ENCODE measurements around the gene KRT72. TPM values are rescaled to one million over a fixed set of nuclear protein-coding genes. Genes with fewer than 3 reads are reported as not detected.

Gene KRT72
- total and polyA plus RNA-seq, 2 experiments from 2014 or later = not detected

GRCh38 chr12:52578469-52578868, 22.8 kb downstream of the KRT72 start (continued):
- TF ChIP-seq ZNF462 (CRISPR knock-in tag; IDR thresholded peaks at IDR 0.05) (no peak), ETS1 (IDR thresholded peaks at IDR 0.05) (no peak), EZH2phosphoT487 (IDR thresholded peaks at IDR 0.05; ENCODE audit: unreplicated experiment) (no peak)

GRCh38 chr12:52577316-52577715, 23.9 kb downstream of the KRT72 start:
- no peaks in the 10 kb centered on the region for H3K9me3 Mint-ChIP-seq
- no peaks in the 10 kb centered on the region for H3K4me1 Mint-ChIP-seq
- no peak for DNase-seq (ENCODE audit: low spot score)
- Histone ChIP-seq H3K36me3 (ENCODE audit: insufficient read depth) (no peaks in the 10 kb centered on the region), H3K9me2 (ENCODE audit: insufficient read depth) (no peaks in the 10 kb centered on the region), H3K27me3 (ENCODE audit: insufficient read depth) (no peaks in the 10 kb centered on the region), H3K4me2 (no peak overlapping the region), H3K4me3 (no peak overlapping the region), H3K27ac (ENCODE audit: low read depth) (no peak overlapping the region), H3K79me2 (replicated peaks; ENCODE audit: insufficient read depth) (no peaks in the 10 kb centered on the region), H2AFZ (no peak overlapping the region), H3F3A (replicated peaks; ENCODE audit: low read depth) (no peaks in the 10 kb centered on the region), H3K4me1 (ENCODE audit: insufficient read depth) (no peaks in the 10 kb centered on the region), H4K20me1 (replicated peaks; ENCODE audit: insufficient read depth) (no peaks in the 10 kb centered on the region)
- peaks cover 6% of the 10 kb centered on the region for H3K27me3 Mint-ChIP-seq (ENCODE audit: insufficient read depth, low read depth, poor library complexity)
- no peak overlapping the region for H3K27ac Mint-ChIP-seq
- H3K36me3 Mint-ChIP-seq (ENCODE audit: low read depth) = no peaks in the 10 kb centered on the region
- H3K4me3 Mint-ChIP-seq = no peak overlapping the region
- ATAC-seq = no peak
- TF ChIP-seq ETS1 (IDR thresholded peaks at IDR 0.05) = no peak
- no peak for TF ChIP-seq POLR2AphosphoS5 (IDR thresholded peaks at IDR 0.05; ENCODE audit: low read depth)
- TF ChIP-seq CTCF (conservative IDR thresholded peaks at IDR 0.05; ENCODE audit: low read depth in 2 of 2) = no peak
- TF ChIP-seq REST (IDR thresholded peaks at IDR 0.05; ENCODE audit: unreplicated experiment) = no peak
- TF ChIP-seq NANOG (IDR thresholded peaks at IDR 0.05; ENCODE audit: borderline replicate concordance) = no peak
- no peak for TF ChIP-seq STAT1 (IDR thresholded peaks at IDR 0.05; ENCODE audit: unreplicated experiment)
- TF ChIP-seq JUNB (IDR thresholded peaks at IDR 0.05; ENCODE audit: unreplicated experiment) = no peak
- TF ChIP-seq ZNF331 (CRISPR knock-in tag; IDR thresholded peaks at IDR 0.05; ENCODE audit: low read depth) = no peak
- no peak for TF ChIP-seq EZH2phosphoT487 (IDR thresholded peaks at IDR 0.05; ENCODE audit: unreplicated experiment)
- TF ChIP-seq EZH2 (IDR thresholded peaks at IDR 0.05; ENCODE audit: low read depth, unreplicated experiment) = no peak
- TF ChIP-seq CREB1 (CRISPR knock-in tag; IDR thresholded peaks at IDR 0.05; ENCODE audit: low read depth) = no peak

All from GM23338 (cell line).